Stimulated activated naive CD4-positive, alpha-beta T cell treated with Interleukin-2 at 50 U/mL for 16 hours (primary cell): ENCODE data around the gene AIM2.
A peak's percentile ranks its signal among the peaks of the same experiment; 100 is the strongest.
"Not testable (repeated sequence)": the region's sequence is repeated elsewhere in the genome, so short reads cannot be mapped to it uniquely, and the experiment has no call there.

Source experiments
- DNase-seq: peaks from one replicate; lab custom pipeline; 2025; lab: John Stamatoyannopoulos, UW

Gene AIM2

GRCh38 chr1:159076438-159077119 is at the start of gene AIM2:
Gene AIM2 (minus strand): TSS chr1:159076766. CDS start chr1:159073499, 3,267 bp downstream.
- DNase-seq, result peak; percentile 77

GRCh38 chr1:159123587-159123986 is 47.0 kb upstream of the AIM2 start:
- no peak for DNase-seq

- DNase-seq, result no peak
Measured at GRCh38 chr1:159122005-159122621, 45.5 kb upstream of the AIM2 start.

- DNase-seq, result no peak
Measured at GRCh38 chr1:159121526-159121925, 45.0 kb upstream of the AIM2 start.

- no peak for DNase-seq
Measured at GRCh38 chr1:159120317-159120716, 43.8 kb upstream of the AIM2 start.

GRCh38 chr1:159113596-159114433 is 37.2 kb upstream of the AIM2 start:
- DNase-seq, result no peak

- not testable (repeated sequence) for DNase-seq
Measured at GRCh38 chr1:159103021-159103420, 26.5 kb upstream of the AIM2 start.

GRCh38 chr1:159100589-159100988 is 24.0 kb upstream of the AIM2 start:
- DNase-seq, result no peak

- DNase-seq, result no peak
Measured at GRCh38 chr1:159098596-159098995, 22.0 kb upstream of the AIM2 start.

- no peak for DNase-seq
Measured at GRCh38 chr1:159092036-159092760, 15.6 kb upstream of the AIM2 start.

- no peak for DNase-seq
Measured at GRCh38 chr1:159091607-159092031, 15.1 kb upstream of the AIM2 start.

- DNase-seq, result no peak
Measured at GRCh38 chr1:159091180-159091560, 14.6 kb upstream of the AIM2 start.

GRCh38 chr1:159090286-159091179 is 14.0 kb upstream of the AIM2 start:
- no peak for DNase-seq

- no peak for DNase-seq
Measured at GRCh38 chr1:159089184-159089791, 12.7 kb upstream of the AIM2 start.

GRCh38 chr1:159088546-159089183 is 12.1 kb upstream of the AIM2 start:
- DNase-seq, result no peak

- DNase-seq, result no peak
Measured at GRCh38 chr1:159088050-159088449, 11.5 kb upstream of the AIM2 start.

- DNase-seq, result no peak
Measured at GRCh38 chr1:159084867-159085266, 8.3 kb upstream of the AIM2 start.

- no peak for DNase-seq
Measured at GRCh38 chr1:159084152-159084551, 7.6 kb upstream of the AIM2 start.

GRCh38 chr1:159083013-159083412 is 6.4 kb upstream of the AIM2 start:
- no peak for DNase-seq

GRCh38 chr1:159081626-159082025 is 5.1 kb upstream of the AIM2 start:
- DNase-seq, result no peak
